T-helper 9 cell (primary cell): ENCODE measurements around the gene MED19.
"Not testable (repeated sequence)": the region's sequence is repeated elsewhere in the genome, so short reads cannot be mapped to it uniquely, and the experiment has no call there.

Experiments used
- DNase-seq: peaks from one replicate; pipeline ENCODE4 v3.0.0-alpha.2; 2020

Gene MED19

GRCh38 chr11:57703341-57703740 lies 8.7 kb downstream of the MED19 start:
- DNase-seq, result no peak

DNA sequence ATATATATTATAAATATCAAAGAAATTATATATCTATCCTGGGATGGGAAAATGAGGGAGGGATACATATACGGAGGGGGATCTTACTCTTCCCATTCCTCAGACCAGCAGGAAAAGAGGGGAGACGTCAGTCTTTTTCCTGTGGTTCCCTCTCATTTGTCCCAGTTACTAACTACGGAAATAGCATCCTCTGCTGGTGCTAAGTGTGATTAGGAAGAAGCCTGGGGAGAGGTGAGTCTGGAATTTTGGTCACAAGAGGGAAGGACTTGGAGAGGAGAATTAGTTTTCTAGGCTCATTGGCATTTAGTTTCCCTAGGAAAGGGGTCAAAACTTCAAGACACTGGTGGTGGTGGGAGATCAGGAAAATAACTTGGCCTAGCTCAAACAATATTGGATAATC lies 11.6 kb downstream of the MED19 start:
- DNase-seq, result no peak

GRCh38 chr11:57699813-57700212 lies 12.2 kb downstream of the MED19 start:
- no peak for DNase-seq

GRCh38 chr11:57698843-57699365 lies 13.1 kb downstream of the MED19 start:
- DNase-seq, result no peak

GRCh38 chr11:57690474-57690873 lies 21.5 kb downstream of the MED19 start:
- not testable (repeated sequence) for DNase-seq

DNA sequence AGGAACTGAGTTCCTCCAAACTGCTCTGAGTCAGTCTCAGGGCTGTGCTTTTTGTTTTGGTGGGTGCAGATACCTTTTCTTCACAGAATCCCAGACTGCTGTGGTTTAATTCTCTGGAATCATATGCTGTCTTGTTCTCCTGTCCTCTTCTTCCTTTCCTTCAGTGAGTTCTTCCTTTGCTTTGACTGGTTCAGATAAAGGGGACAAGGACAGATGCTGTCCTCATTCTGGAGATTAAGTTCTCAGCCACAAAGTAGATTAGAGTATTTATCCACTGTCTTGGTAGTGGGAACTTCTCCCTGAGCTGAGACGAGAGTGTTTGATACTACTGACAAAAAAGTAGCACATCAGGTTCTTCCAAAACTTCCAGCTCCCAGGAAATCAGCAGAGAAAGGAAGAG lies 30.8 kb downstream of the MED19 start:
- DNase-seq, result no peak

- DNase-seq, result no peak
Observed at GRCh38 chr11:57680552-57680874, 31.5 kb downstream of the MED19 start.

DNA sequence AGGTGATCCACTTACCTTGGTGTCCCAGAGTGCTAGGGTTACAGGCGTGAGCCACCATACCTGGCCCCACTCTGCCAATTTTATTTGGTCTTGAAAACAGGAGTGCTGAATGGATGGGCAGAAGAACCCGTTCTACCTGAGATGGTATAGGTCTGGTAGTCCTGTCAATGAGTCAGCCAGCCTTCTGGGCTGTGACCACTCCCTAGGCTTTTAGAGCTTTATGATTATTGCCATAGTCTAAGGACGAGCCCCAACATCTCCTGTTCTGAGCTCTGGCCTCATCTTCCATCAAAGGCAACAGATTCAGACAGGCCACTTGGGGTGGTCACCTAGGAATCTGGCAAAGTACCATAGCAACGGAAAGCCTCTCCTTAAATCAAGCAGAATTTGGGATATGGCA lies 32.6 kb downstream of the MED19 start:
- DNase-seq, result no peak

- no peak for DNase-seq
Observed at GRCh38 chr11:57675176-57675941, 36.7 kb downstream of the MED19 start.

- no peak for DNase-seq
Observed at GRCh38 chr11:57674251-57674650, 37.8 kb downstream of the MED19 start.

- DNase-seq, result no peak
Observed at GRCh38 chr11:57668434-57668782, 43.6 kb downstream of the MED19 start.

- DNase-seq, result peak; percentile 98
Observed at GRCh38 chr11:57667736-57668433, 44.1 kb downstream of the MED19 start, which contains the start of gene ZDHHC5. Gene ZDHHC5 (plus strand): TSS chr11:57668114. CDS start chr11:57673091, 4,977 bp downstream.

- DNase-seq, result peak; percentile 86
Observed at GRCh38 chr11:57667117-57667735, 44.8 kb downstream of the MED19 start.

DNA sequence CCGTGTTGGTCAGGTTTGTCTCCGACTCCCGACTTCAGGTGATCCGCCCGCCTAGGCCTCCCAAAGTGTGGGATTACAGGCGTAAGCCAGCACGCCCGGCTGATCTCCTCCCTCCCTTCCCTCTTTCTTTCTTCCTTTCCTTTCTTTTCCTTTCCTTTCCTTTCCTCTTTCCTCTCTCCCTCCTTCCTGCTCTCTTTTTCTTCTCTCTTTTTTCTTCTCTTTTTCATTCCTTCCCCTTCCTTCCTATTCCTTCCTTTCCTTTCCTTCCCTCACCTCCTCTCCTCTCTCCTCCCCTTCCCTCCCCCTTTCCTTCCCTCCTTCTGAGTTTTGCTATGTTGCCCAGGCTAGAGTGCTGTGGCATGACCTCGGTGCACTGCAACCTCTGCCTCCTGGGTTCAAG lies 48.0 kb downstream of the MED19 start:
- DNase-seq, result no peak

DNA sequence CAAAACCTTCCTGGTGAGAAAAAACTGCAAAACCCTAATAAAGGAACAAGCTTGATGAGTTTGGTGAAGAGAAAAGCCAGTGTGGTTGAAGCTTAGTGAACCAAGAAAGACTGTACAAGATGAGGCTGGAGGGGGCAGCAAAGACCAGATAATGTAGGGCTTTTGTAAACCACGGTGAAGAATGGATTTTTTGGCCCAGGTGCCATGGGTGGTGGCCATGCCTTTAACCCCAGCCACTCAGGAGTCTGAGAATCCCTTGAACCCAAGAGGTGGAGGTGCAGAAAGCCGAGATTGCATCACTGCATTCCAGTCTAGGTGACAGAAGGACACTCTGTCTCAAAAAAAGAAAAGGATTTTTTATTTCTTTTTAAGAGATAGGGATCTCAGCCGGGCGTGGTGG lies 49.1 kb downstream of the MED19 start:
- no peak for DNase-seq

GRCh38 chr11:57659669-57660068 lies 52.3 kb downstream of the MED19 start:
- no peak for DNase-seq

GRCh38 chr11:57658023-57658361 lies 54.0 kb downstream of the MED19 start:
- DNase-seq, result no peak

DNA sequence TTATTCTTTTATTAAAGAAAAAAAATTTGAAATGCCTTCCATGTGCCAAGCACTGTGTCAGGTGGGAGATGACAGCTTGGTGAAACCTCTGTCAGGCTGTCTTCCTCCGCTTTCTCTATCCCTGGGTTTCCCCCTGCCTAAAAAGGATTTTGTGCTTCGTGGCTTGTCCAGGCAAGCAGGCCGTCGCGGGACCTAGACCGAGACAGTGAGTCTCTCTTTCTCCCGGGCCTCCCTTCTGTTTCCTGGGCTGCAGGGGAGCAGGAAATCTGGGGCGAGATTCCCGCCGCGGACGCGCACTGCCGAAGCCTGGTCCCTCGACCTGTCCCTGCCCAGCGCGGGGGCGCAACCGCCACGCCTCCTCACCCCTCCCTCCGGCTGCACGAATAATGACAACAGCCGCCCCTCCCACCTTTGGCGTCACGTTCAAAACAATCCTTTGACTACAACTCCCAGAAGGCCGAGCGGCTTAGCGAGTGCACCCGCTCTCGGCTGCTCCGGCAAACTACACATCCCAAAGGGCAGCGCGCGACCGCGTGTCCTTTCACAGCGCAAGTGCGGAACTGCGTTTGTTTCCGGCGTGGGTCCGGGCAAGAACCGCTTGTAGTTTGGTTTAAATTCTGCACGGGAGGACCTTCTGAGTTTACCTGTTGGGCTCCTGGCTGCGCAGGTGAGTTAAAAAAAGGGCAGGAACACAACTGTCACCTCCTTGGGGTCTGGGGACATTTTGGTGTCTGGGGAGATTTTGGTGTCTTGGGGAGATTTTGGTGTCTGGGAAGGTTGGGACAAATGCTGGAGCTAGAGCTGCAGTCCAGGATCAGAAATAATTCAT lies 54.6 kb downstream of the MED19 start, which contains the start of gene CLP1:
Gene CLP1 (plus strand): TSS at position 569 of the 829 bp plus-strand sequence. CDS start 1,715 bp downstream, outside the sequence.
- DNase-seq, result peak; percentile 98

GRCh38 chr11:57656885-57657193 lies 55.2 kb downstream of the MED19 start:
- no peak for DNase-seq
